Glutamatergic neuron (in vitro differentiated cells): Measurements from ENCODE around the gene CUL1. TPM values are rescaled to one million over a fixed set of nuclear protein-coding genes. Genes with fewer than 3 reads are reported as not detected.

ENCODE experiments used
- DNase-seq: peaks from one replicate; pipeline ENCODE4 v3.0.0; 2022
- H3K27ac Mint-ChIP-seq: one replicate; pipeline ENCODE4 v1.8.0; 2020; ENCODE audit warnings: mild to moderate bottlenecking, mixed read lengths, inconsistent platforms; ENCODE audit not compliant: unreplicated experiment
- H3K27me3 Mint-ChIP-seq: one replicate; pipeline ENCODE4 v1.8.0; 2020; ENCODE audit warnings: mild to moderate bottlenecking, moderate library complexity, mixed read lengths, inconsistent platforms; ENCODE audit not compliant: unreplicated experiment
- H3K36me3 Mint-ChIP-seq: one replicate; pipeline ENCODE4 v1.8.0; 2020; ENCODE audit warnings: mild to moderate bottlenecking, mixed read lengths, inconsistent platforms; ENCODE audit not compliant: unreplicated experiment
- H3K4me1 Mint-ChIP-seq: one replicate; pipeline ENCODE4 v1.8.0; 2020; ENCODE audit warnings: mild to moderate bottlenecking, low read depth, mixed read lengths, inconsistent platforms; ENCODE audit not compliant: unreplicated experiment
- H3K4me3 Mint-ChIP-seq: one replicate; pipeline ENCODE4 v1.8.0; 2020; ENCODE audit warnings: mild to moderate bottlenecking, mixed read lengths, inconsistent platforms; ENCODE audit not compliant: unreplicated experiment
- H3K9me3 Mint-ChIP-seq: one replicate; pipeline ENCODE4 v1.8.0; 2020; ENCODE audit warnings: mild to moderate bottlenecking, moderate library complexity, mixed read lengths, inconsistent platforms; ENCODE audit not compliant: unreplicated experiment
- total RNA-seq: library from RNA; stranded (reverse); fragmentation: NEBNext Ultra II Directional; extraction: Animal tissue kit (Norgen Biotek cat#: 25700); gene quantifications from one replicate; pipeline ENCODE4 v1.2.1, GENCODE V29; 2021; ENCODE audit not compliant: unreplicated experiment
- TF ChIP-seq, protein P1 (sequence below): fragments of 200-600 bp; sonication (generic); IDR thresholded peaks from one replicate; pipeline ENCODE4 v1.5.0; 2021; ENCODE audit not compliant: partially characterized antibody, unreplicated experiment

Gene CUL1
- total RNA-seq, 1 donor from 2014 or later, result 65.0 TPM

DNA sequence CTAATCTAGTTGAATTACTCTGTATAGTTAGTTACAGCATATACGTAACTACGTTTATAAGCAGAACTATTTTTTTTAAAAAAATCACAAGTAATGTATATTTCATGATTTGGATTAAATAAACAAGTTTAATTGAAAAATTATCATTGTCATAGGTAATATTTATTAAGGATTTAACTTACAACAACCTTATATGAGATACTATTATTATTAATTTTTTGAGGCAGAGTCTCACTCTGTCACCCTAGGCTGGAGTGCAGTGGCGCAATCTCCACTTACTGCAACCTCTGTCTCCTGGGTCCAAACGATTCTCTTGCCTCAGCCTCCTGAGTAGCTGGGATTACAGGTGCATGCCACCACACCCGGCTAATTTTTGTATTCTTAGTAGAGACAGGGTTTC is 4.1 kb upstream of the CUL1 start:
- no peak for DNase-seq
- no peak overlapping the region for H3K27ac Mint-ChIP-seq
- H3K4me1 Mint-ChIP-seq, result peaks cover 14% of the 10 kb centered on the region
- TF ChIP-seq, protein P1, sequence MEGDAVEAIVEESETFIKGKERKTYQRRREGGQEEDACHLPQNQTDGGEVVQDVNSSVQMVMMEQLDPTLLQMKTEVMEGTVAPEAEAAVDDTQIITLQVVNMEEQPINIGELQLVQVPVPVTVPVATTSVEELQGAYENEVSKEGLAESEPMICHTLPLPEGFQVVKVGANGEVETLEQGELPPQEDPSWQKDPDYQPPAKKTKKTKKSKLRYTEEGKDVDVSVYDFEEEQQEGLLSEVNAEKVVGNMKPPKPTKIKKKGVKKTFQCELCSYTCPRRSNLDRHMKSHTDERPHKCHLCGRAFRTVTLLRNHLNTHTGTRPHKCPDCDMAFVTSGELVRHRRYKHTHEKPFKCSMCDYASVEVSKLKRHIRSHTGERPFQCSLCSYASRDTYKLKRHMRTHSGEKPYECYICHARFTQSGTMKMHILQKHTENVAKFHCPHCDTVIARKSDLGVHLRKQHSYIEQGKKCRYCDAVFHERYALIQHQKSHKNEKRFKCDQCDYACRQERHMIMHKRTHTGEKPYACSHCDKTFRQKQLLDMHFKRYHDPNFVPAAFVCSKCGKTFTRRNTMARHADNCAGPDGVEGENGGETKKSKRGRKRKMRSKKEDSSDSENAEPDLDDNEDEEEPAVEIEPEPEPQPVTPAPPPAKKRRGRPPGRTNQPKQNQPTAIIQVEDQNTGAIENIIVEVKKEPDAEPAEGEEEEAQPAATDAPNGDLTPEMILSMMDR, result no peak
- peaks cover 4% of the 10 kb centered on the region for H3K36me3 Mint-ChIP-seq
- H3K27me3 Mint-ChIP-seq, result peaks cover 6% of the 10 kb centered on the region
- H3K9me3 Mint-ChIP-seq, result peaks cover 8% of the 10 kb centered on the region
- no peak overlapping the region for H3K4me3 Mint-ChIP-seq

DNA sequence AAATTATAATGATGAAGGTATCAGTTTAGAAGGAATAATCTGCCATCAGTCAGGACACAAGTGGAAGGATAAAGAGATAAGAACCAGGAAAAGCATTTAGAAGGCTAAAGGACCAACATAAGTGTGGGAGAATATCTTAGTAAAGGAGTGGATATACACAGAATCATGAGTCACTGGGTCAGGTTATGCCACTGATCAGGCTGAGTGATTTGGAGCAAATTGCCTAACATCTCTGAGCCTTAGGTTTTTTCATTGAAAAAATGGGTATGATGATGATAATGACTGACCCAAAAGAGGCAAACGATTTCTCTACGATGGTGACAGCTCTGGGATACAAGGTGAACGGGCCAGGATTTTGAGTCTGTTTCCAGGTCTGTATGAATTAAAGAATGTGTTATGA is 2.8 kb upstream of the CUL1 start:
- TF ChIP-seq, protein P1, result no peak
- Mint-ChIP-seq H3K4me1 (peaks cover 23% of the 10 kb centered on the region), H3K27ac (no peak overlapping the region), H3K27me3 (peaks cover 8% of the 10 kb centered on the region), H3K36me3 (peaks cover 6% of the 10 kb centered on the region), H3K4me3 (no peak overlapping the region), H3K9me3 (peaks cover 11% of the 10 kb centered on the region)
- no peak for DNase-seq

DNA sequence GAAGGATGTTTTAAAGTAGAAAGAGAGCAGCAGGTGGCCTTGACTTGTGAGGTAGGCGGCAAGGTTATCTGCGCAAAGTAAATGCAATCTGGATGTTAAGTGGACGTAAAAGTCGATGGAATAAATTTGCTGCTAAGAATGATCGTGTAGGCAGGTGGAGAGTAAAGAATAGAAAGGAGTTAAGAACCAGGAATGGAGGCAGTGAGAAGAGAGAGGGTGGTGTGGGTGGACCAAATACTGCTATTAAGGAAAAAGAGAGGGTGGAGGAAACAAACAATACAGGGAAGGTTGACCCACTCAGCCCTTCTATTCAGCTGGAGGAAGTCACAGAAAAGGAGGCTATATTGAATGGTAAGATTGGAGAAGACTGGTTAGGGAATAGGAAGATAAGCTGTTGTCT is 1.9 kb upstream of the CUL1 start:
- peaks cover 31% of the 10 kb centered on the region for H3K4me1 Mint-ChIP-seq
- peaks cover 6% of the 10 kb centered on the region for H3K36me3 Mint-ChIP-seq
- peaks cover 11% of the 10 kb centered on the region for H3K9me3 Mint-ChIP-seq
- peaks cover 8% of the 10 kb centered on the region for H3K27me3 Mint-ChIP-seq
- DNase-seq, result no peak
- H3K4me3 Mint-ChIP-seq, result peak overlapping the region; percentile 6
- no peak overlapping the region for H3K27ac Mint-ChIP-seq
- TF ChIP-seq, protein P1, result no peak

DNA sequence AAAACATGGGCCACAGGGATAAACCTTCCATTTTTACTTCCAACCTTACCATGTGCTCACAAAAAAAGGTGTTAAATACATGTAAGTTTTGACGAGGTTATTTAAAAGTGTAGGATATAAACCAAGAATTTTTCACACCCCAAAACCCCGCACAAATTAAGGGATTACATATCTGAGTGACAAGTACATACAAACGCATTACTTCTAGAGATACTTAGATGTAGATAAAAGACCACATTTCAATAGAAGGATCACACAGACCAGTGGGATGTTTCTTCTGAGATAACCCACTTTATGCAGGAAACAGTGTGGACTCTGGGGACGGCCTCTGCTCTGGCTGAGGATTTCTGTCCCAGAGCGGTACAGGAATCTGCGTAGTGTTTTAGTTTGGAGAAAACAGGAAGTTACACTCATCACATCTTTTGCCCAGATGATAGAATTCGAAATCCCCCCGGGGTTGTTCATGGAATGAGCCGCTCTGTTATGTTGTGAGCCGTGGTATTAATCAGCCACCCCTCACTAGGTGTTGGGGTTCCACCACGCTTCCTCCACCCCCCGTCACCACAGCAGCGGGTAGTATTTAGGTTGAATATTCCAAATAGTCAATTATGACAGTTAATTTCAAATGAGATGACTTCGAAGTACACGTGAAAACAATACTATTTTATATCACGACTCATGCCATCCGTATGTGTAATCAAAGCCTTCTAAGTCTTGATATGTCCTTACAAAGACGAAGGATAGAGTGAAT is 1.3 kb upstream of the CUL1 start:
- DNase-seq, result no peak
- Mint-ChIP-seq H3K27ac (peak overlapping the region; percentile 92), H3K4me3 (peak overlapping the region; percentile 93)

DNA sequence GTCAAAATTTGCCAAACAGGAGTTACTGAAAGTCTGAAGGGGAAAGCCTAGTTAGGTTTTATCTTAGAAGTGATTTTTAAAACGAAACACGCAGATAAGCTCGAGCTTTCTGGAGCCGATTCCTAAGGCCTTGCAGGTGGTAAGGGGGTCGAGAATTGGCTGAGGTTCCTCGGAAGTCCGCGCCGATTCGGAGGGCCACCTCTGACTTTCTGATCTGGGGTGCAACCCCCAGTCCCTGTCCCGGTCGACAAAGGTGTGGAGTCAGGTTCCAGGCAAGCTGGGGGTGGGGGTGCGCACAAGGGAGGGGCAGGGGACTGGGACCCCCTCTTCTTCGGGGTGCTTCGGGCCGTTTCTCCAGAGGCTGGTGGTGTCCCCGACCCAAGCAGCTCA is 701 bp upstream of the CUL1 start:
- H3K36me3 Mint-ChIP-seq, result peaks cover 6% of the 10 kb centered on the region
- peaks cover 13% of the 10 kb centered on the region for H3K9me3 Mint-ChIP-seq
- no peak for DNase-seq
- H3K4me3 Mint-ChIP-seq, result peak overlapping the region; percentile 93
- TF ChIP-seq, protein P1, result no peak
- H3K27me3 Mint-ChIP-seq, result peaks cover 8% of the 10 kb centered on the region
- H3K27ac Mint-ChIP-seq, result peak overlapping the region; percentile 92
- peaks cover 35% of the 10 kb centered on the region for H3K4me1 Mint-ChIP-seq

More for the DNA sequence above, 1.3 kb upstream of the CUL1 start:
- peaks cover 6% of the 10 kb centered on the region for H3K36me3 Mint-ChIP-seq
- H3K27me3 Mint-ChIP-seq, result peaks cover 8% of the 10 kb centered on the region
- TF ChIP-seq, protein P1, result no peak
- peaks cover 35% of the 10 kb centered on the region for H3K4me1 Mint-ChIP-seq
- H3K9me3 Mint-ChIP-seq, result peaks cover 11% of the 10 kb centered on the region
